K562 (cell line): ENCODE data around the gene VPS4B. TPM values are rescaled to one million over a fixed set of nuclear protein-coding genes. Genes with fewer than 3 reads are reported as not detected.
A peak's percentile ranks its signal among the peaks of the same experiment; 100 is the strongest.

ENCODE experiments used
- ATAC-seq: fragments of 200-7000 bp; cut with Tn5 transposase; 3 replicates; pipeline ENCODE4 v1.9.1; 2020; ENCODE audit warnings: moderate library complexity
- BruUV-seq: library from RNA; stranded (reverse); fragments of 400-500 nt; replicated peaks from 2 replicates; lab custom pipeline; 2021; lab: Mats Ljungman, UMichigan
- CTCF ChIA-PET: fragments of 300-600 bp; formaldehyde crosslinking; extraction: SDS; loops from one replicate; lab custom pipeline; 2021; ENCODE audit warnings: low intra/inter-chr PET ratio; lab: Yijun Ruan, JAX
- POLR2A ChIA-PET: fragments of 300-600, 350-650 bp; sonication (Branson Sonifier 250); formaldehyde crosslinking; extraction: SDS; loops from one replicate; lab custom pipeline; 2021; ENCODE audit warnings: antibody characterized with exemption, inconsistent platforms; lab: Yijun Ruan, JAX
- DNase-seq, 4 experiments: peaks; one replicate each; pipeline versions ENCODE4 v3.0.0 to v3.0.0-alpha.2; 2011 to 2018; ENCODE audit warnings: low spot score in 3 of 4, mixed read lengths in 3 of 4; ENCODE audit errors: extremely low read depth in 1 of 4
- FAIRE-seq: peaks from 2 replicates; lab custom pipeline; 2011; peaks lifted over from hg19 to GRCh38; lab: Jason Lieb, UNC
- H2AFZ ChIP-seq: 2 replicates; pipeline ENCODE4 v1.6.0; 2011; ENCODE audit warnings: low read depth, low read length, control low read depth, inconsistent platforms
- H3K27ac ChIP-seq: fragments of 200-600 bp; 3 replicates; pipeline ENCODE4 v1.8.0; 2011; ENCODE audit warnings: low read depth, mild to moderate bottlenecking, control low read depth, inconsistent platforms, low read length, moderate library complexity, mixed read lengths; ENCODE audit errors: extremely low read depth
- H3K27me3 ChIP-seq, 2 experiments: fragments of 300-600 bp in 1 of 2; 2 replicates in 1 of 2; 3 replicates in 1 of 2; pipeline versions ENCODE4 v1.6.0 to v1.8.0; 2011; ENCODE audit warnings: inconsistent platforms in 2 of 2, low read length in 2 of 2, mild to moderate bottlenecking in 1 of 2, mixed read lengths in 1 of 2, moderate library complexity in 1 of 2; ENCODE audit not compliant: control insufficient read depth in 2 of 2, insufficient read depth in 2 of 2
- H3K36me3 ChIP-seq: fragments of 300-600 bp; 3 replicates; pipeline ENCODE4 v1.8.0; 2011; ENCODE audit warnings: mild to moderate bottlenecking, low read length, inconsistent platforms; ENCODE audit not compliant: control insufficient read depth, insufficient read depth
- H3K4me1 ChIP-seq, 2 experiments: fragments of 200-600 bp in 1 of 2; replicated peaks in 1 of 2; 2 replicates in 1 of 2; 3 replicates in 1 of 2; pipeline versions ENCODE4 v1.5.1 to v1.8.0; 2011; ENCODE audit warnings: inconsistent platforms in 2 of 2, low read length in 2 of 2, mild to moderate bottlenecking in 1 of 2, mixed read lengths in 1 of 2, moderate library complexity in 1 of 2; ENCODE audit not compliant: control insufficient read depth in 2 of 2, insufficient read depth in 2 of 2
- H3K4me2 ChIP-seq: 2 replicates; pipeline ENCODE4 v1.6.1; 2011; ENCODE audit warnings: low read length, control low read depth, inconsistent platforms, mixed read lengths; ENCODE audit not compliant: insufficient read depth
- H3K4me3 ChIP-seq: fragments of 200-600 bp; sonication (generic), shearing (Covaris generic); 2 replicates; pipeline ENCODE4 v1.5.1; 2016; ENCODE audit warnings: control low read depth, inconsistent platforms
- H3K79me2 ChIP-seq: fragments of 200-600 bp; 3 replicates; pipeline ENCODE4 v1.8.0; 2011; ENCODE audit warnings: low read length, inconsistent platforms; ENCODE audit not compliant: control insufficient read depth, insufficient read depth
- H3K9ac ChIP-seq, 2 experiments: 2 replicates each; pipeline versions ENCODE4 v1.6.0 to v1.6.1; 2011; ENCODE audit warnings: low read depth in 2 of 2, low read length in 2 of 2, control low read depth in 1 of 2, inconsistent platforms in 1 of 2, mild to moderate bottlenecking in 1 of 2, mixed read lengths in 1 of 2; ENCODE audit not compliant: insufficient read depth in 1 of 2
- H3K9me1 ChIP-seq: one replicate; pipeline ENCODE4 v1.6.0; 2011; ENCODE audit warnings: inconsistent platforms, mild to moderate bottlenecking, low read length, moderate library complexity; ENCODE audit not compliant: control insufficient read depth, insufficient read depth
- H3K9me3 ChIP-seq: replicated peaks from 2 replicates; pipeline ENCODE4 v1.5.1; 2011; ENCODE audit warnings: low read depth, low read length, inconsistent platforms; ENCODE audit not compliant: control insufficient read depth, insufficient read depth
- H4K20me1 ChIP-seq: replicated peaks from 2 replicates; pipeline ENCODE4 v1.6.1; 2011; ENCODE audit warnings: low read length, inconsistent platforms, mixed read lengths; ENCODE audit not compliant: control insufficient read depth, insufficient read depth
- CBFA2T3 ChIP-seq: fragments of 450-650 bp; IDR thresholded peaks from 2 replicates; pipeline ENCODE4 v1.6.1; 2017
- CHAMP1 ChIP-seq: fragments of 450-650 bp; IDR thresholded peaks from 2 replicates; pipeline ENCODE4 v1.6.1; 2016; ENCODE audit warnings: mild to moderate bottlenecking
- TAL1 ChIP-seq: fragments of 450-650 bp; IDR thresholded peaks from 2 replicates; pipeline ENCODE4 v1.6.1; 2016; ENCODE audit warnings: mild to moderate bottlenecking
- TEAD4 ChIP-seq, 2 experiments: sonication (generic) in 1 of 2; formaldehyde crosslinking in 1 of 2; IDR thresholded peaks; 2 replicates each; pipeline versions ENCODE4 v1.6.1 to v1.8.0; 2012 to 2022; ENCODE audit warnings: borderline replicate concordance in 1 of 2, inconsistent platforms in 1 of 2, low read length in 1 of 2, mild to moderate bottlenecking in 1 of 2, missing genetic modification reagents in 1 of 2
- WGBS: fragments of 100-300 bp; shearing (Covaris generic); methylation state at CpG from one replicate; pipeline ENCODE4 v1.1.6; 2016; ENCODE audit warnings: low coverage, mixed read lengths; ENCODE audit not compliant: insufficient coverage; ENCODE audit errors: missing lambda C conversion rate; 5-methylcytosine and 5-hydroxymethylcytosine counted together
- in situ Hi-C: fragments of 300-500 bp; cut with MboI; formaldehyde crosslinking; loops from 4 replicates; pipeline ENCODE4 v1.15.0; 2018; ENCODE audit warnings: inconsistent platforms, mixed read lengths
- intact Hi-C: fragments of 100-400 bp; cut with micrococcal nuclease; formaldehyde crosslinking; loops from 2 replicates; pipeline ENCODE4 v1.14.2; 2022
- polyA plus RNA-seq, 8 experiments: library from polyadenylated mRNA; depleted of rRNA in 4 of 8; stranded (reverse) in 5 of 8; unstranded in 3 of 8; fragments of >200 nt; fragmentation: Nextera tagmentation in 2 of 8; fragmentation: Illumina TruSeq in 1 of 8; extraction: Ambion mirVana in 2 of 8; extraction: Trizol in 1 of 8; gene quantifications; 2 replicates each; pipeline versions ENCODE4 v1.2.1 to v1.2.3, GENCODE V29; 2011 to 2014; ENCODE audit warnings: inconsistent platforms in 1 of 8, missing spikeins in 1 of 8
- total RNA-seq, 7 experiments: library from RNA; depleted of rRNA in 6 of 7; stranded (reverse); fragments of >200 nt in 6 of 7; fragmentation: Illumina TruSeq in 2 of 7; extraction: Trizol in 2 of 7; gene quantifications; 2 replicates each; pipeline versions ENCODE4 v1.2.1 to v1.2.3, GENCODE V29; 2011 to 2021; ENCODE audit warnings: low replicate concordance in 1 of 7

VPS4B gene
- total and polyA plus RNA-seq, 9 of the 15 experiments (the other 6 are each of a cell fraction or from before 2014, with no cell fraction given) = 7.3 to 16.4 (median 10.4) TPM

- Histone ChIP-seq H3K4me3 (no peak overlapping the region), H2AFZ (no peak overlapping the region), H3K27ac (no peak overlapping the region), H3K79me2 (no peaks in the 10 kb centered on the region), H3K27me3 (no peaks in the 10 kb centered on the region)
- no TSS peak for BruUV-seq
- TF ChIP-seq TAL1 (0 out of 2 replicates have a peak, but pooled peaks have one; percentile 16), CBFA2T3 (peak; percentile 44), CHAMP1 (no peak), TEAD4 (IDR thresholded peaks at IDR 0.05; ENCODE audit: low read length) (peak; percentile 32; the same call in 1 of the 2 replicates), TEAD4 (CRISPR knock-in tag; IDR thresholded peaks at IDR 0.05; ENCODE audit: borderline replicate concordance) (no peak)
- TF ChIP-seq, all 486 proteins: peak for 3
- no peak for DNase-seq
- Histone ChIP-seq H3K4me1 (no peaks in the 10 kb centered on the region), H3K9ac (no peak overlapping the region), H3K9me3 (no peaks in the 10 kb centered on the region), H3K4me2 (no peak overlapping the region), H3K9me1 (no peaks in the 10 kb centered on the region), H3K36me3 (peaks cover 45% of the 10 kb centered on the region; the same call in 2 of the 3 replicates), H4K20me1 (no peaks in the 10 kb centered on the region)
- ATAC-seq = no peak
- in situ Hi-C loops (no loop called here), intact Hi-C loops (no loop called here)
- 100% methylated on average over 1 of the region's 1 CpG for WGBS
- FAIRE-seq = no peak
- ChIA-PET CTCF (no interaction called here), POLR2A (interaction anchor here (0.6 to 1.5 kb wide), 4 partner anchors 13 to 843 kb away, joined by 3 to 5 read pairs (median 4); partner anchors contain the start of gene VPS4B)
Measured at GRCh38 chr18:63395503-63395902, 26.8 kb downstream of the VPS4B start.
